Vagina (tissue), 2 donors: ENCODE results near the gene TSC22D1. TPM values are rescaled to one million over a fixed set of nuclear protein-coding genes. Genes with fewer than 3 reads are reported as not detected.

Source experiments
- DNase-seq, 2 donors: peaks; one replicate each; pipeline ENCODE4 v3.0.0-alpha.2; 2017; ENCODE audit errors: extremely low spot score in 2 of 2
- H3K27ac ChIP-seq: fragments of 200-600 bp; sonication (generic); one replicate; pipeline ENCODE4 v1.5.1; 2019
- H3K27me3 ChIP-seq: fragments of 200-600 bp; sonication (generic); one replicate; pipeline ENCODE4 v1.5.1; 2019
- H3K36me3 ChIP-seq, 2 donors: fragments of 200-600 bp; sonication (generic); one replicate each; pipeline ENCODE4 v1.5.1; 2017 to 2019
- H3K4me1 ChIP-seq: fragments of 200-600 bp; sonication (generic); one replicate; pipeline ENCODE4 v1.5.1; 2019
- H3K4me3 ChIP-seq, 2 donors: fragments of 200-600 bp; sonication (generic); 1 replicate in 1 of 2; 2 replicates in 1 of 2; pipeline ENCODE4 v1.5.1; 2016 to 2019
- H3K9me3 ChIP-seq: fragments of 200-600 bp; sonication (generic); one replicate; pipeline ENCODE4 v1.5.1; 2019
- CTCF ChIP-seq, 3 experiments: fragments of 450-650 bp in 2 of 3; fragments of 200-600 bp in 1 of 3; sonication (generic) in 1 of 3; IDR thresholded peaks; one replicate each; pipeline ENCODE4 v1.5.1; 2017 to 2019; ENCODE audit warnings: antibody characterized with exemption in 3 of 3, mild to moderate bottlenecking in 2 of 3, moderate library complexity in 2 of 3
- POLR2A ChIP-seq, 2 donors: fragments of 450-650 bp; IDR thresholded peaks; one replicate each; pipeline ENCODE4 v1.6.1; 2017; ENCODE audit warnings: antibody characterized with exemption in 2 of 2, mild to moderate bottlenecking in 2 of 2, moderate library complexity in 2 of 2
- POLR2AphosphoS5 ChIP-seq, 2 donors: sonication (generic); formaldehyde crosslinking; IDR thresholded peaks; one replicate each; pipeline ENCODE4 v1.9.0; 2017; ENCODE audit warnings: antibody characterized with exemption in 2 of 2, mild to moderate bottlenecking in 2 of 2, low read depth in 1 of 2; ENCODE audit not compliant: insufficient read depth in 1 of 2
- intact Hi-C: fragments of 100-400 bp; cut with DNase I; formaldehyde crosslinking; loops from one replicate; pipeline ENCODE4 v1.15.1; 2023
- total RNA-seq: library from RNA; depleted of rRNA; stranded (reverse); fragments of >200 nt; gene quantifications from one replicate; pipeline ENCODE4 v1.2.3, GENCODE V29; 2016

TSC22D1 gene
- total RNA-seq, 1 donor from 2014 or later = 117 TPM

DNA sequence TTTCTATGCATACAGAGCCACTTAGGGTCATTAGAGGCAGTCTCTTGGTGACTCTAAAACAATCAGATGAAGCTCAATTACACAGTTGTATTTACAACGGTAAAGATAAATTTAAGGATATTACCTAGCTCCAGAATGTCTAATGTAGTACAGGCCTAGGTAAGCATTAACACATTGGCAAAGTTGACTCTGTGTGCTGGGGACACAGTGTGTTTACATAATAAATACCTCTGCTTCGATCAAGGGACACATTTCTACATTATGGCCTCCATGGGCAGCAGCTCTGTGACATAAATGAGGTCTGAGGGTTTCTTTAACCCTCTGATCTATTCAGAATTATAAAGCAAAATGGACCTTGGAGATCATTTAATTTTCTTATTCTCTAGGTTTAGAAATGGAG lies 127.8 kb downstream of the TSC22D1 start:
- no peaks in the 10 kb centered on the region for H3K27me3 ChIP-seq
- no peak overlapping the region for H3K27ac ChIP-seq
- H3K4me3 ChIP-seq = no peak overlapping the region
- H3K9me3 ChIP-seq = no peaks in the 10 kb centered on the region
- no peak for DNase-seq
- intact Hi-C loops = no loop called here
- TF ChIP-seq POLR2A (IDR thresholded peaks at IDR 0.05) = no peak
- no peak for TF ChIP-seq CTCF (IDR thresholded peaks at IDR 0.05)
- no peak for TF ChIP-seq POLR2AphosphoS5 (IDR thresholded peaks at IDR 0.05; ENCODE audit: insufficient read depth in 1 of 2, low read depth in 1 of 2)
- peaks cover 14% of the 10 kb centered on the region for H3K4me1 ChIP-seq
- H3K36me3 ChIP-seq = no peaks in the 10 kb centered on the region

GRCh38 chr13:44447783-44448321 lies 128.3 kb downstream of the TSC22D1 start:
- no peaks in the 10 kb centered on the region for H3K27me3 ChIP-seq
- no peak for TF ChIP-seq CTCF (IDR thresholded peaks at IDR 0.05)
- no peak for TF ChIP-seq POLR2A (IDR thresholded peaks at IDR 0.05)
- no peak for TF ChIP-seq POLR2AphosphoS5 (IDR thresholded peaks at IDR 0.05; ENCODE audit: insufficient read depth in 1 of 2, low read depth in 1 of 2)
- no peaks in the 10 kb centered on the region for H3K9me3 ChIP-seq
- H3K4me1 ChIP-seq = peaks cover 14% of the 10 kb centered on the region
- intact Hi-C loops = no loop called here
- DNase-seq = no peak
- H3K36me3 ChIP-seq = no peaks in the 10 kb centered on the region
- no peak overlapping the region for H3K27ac ChIP-seq
- no peak overlapping the region for H3K4me3 ChIP-seq

DNA sequence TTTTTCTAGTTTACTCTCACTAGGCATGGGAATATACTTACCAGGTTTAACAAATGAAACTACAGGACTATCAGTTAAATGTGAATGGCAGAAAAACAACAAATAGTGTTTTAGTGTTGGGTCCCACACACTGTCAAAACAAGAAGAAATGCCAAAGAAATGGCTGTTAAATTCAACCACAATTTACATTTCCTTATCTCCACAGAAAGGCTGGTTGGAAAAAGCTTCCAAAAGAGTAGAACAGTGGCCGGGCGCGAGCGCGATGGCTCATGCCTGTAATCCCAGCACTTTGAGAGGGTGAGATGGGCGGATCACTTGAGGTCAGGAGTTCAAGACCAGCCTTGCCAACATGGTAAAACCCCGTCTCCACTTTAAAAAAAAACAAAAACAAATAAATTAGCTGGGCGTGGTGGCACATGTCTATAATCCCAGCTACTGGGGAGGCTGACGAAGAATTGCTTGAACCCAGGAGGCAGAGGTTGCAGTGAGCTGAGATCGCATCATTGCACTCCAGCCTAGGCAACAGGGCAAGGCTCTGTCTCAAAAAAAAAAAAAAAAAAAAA lies 136.0 kb downstream of the TSC22D1 start:
- Histone ChIP-seq H3K4me3 (no peak overlapping the region), H3K4me1 (peaks cover 22% of the 10 kb centered on the region), H3K27ac (no peak overlapping the region), H3K36me3 (no peaks in the 10 kb centered on the region), H3K27me3 (no peaks in the 10 kb centered on the region), H3K9me3 (no peaks in the 10 kb centered on the region)
- intact Hi-C loops = no loop called here
- no peak for TF ChIP-seq POLR2AphosphoS5 (IDR thresholded peaks at IDR 0.05; ENCODE audit: insufficient read depth in 1 of 2, low read depth in 1 of 2)
- TF ChIP-seq CTCF (IDR thresholded peaks at IDR 0.05) = no peak
- TF ChIP-seq POLR2A (IDR thresholded peaks at IDR 0.05) = no peak
- no peak for DNase-seq

DNA sequence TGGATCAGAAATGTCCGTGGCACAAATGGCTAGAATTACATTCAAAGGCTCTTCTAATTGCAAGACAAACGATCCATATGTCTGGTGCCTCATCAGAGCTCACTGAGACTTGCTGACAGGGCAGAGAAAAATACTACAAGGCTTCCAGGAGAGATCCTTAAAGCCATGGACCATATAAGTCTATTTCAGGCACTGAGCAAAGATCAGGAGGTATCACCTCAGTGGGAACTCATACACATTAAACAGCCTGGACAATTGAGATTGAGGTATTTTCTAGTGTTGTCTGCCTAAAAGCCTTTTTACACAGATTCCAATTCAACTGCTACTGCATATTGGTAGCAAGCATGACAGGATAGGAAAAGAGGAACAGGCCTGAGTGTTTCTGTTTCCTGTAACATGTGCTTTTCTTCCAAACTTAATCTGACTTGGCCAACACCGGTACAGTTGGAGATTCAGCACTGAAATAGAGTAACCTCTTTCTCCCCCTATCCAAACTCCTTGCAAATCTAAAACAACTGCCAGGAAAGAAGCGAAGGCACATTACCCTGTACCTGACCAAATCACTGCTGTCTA lies 136.6 kb downstream of the TSC22D1 start:
- no peak overlapping the region for H3K4me3 ChIP-seq
- H3K27ac ChIP-seq = no peak overlapping the region
- intact Hi-C loops = loop anchor here (5.0 to 10.0 kb wide), 4 partner anchors 205 to 532 kb away; no protein-coding TSS in a partner anchor
- TF ChIP-seq POLR2AphosphoS5 (IDR thresholded peaks at IDR 0.05; ENCODE audit: insufficient read depth in 1 of 2, low read depth in 1 of 2) = no peak
- no peak for TF ChIP-seq POLR2A (IDR thresholded peaks at IDR 0.05)
- TF ChIP-seq CTCF (IDR thresholded peaks at IDR 0.05) = no peak
- no peaks in the 10 kb centered on the region for H3K27me3 ChIP-seq
- peaks cover 26% of the 10 kb centered on the region for H3K4me1 ChIP-seq
- no peaks in the 10 kb centered on the region for H3K9me3 ChIP-seq
- peaks cover 0 to 2% of the 10 kb centered on the region in 2 donors for H3K36me3 ChIP-seq
- DNase-seq = no peak

GRCh38 chr13:44438234-44438579 lies 137.9 kb downstream of the TSC22D1 start:
- Histone ChIP-seq H3K27ac (no peak overlapping the region), H3K27me3 (no peaks in the 10 kb centered on the region), H3K4me1 (peaks cover 37% of the 10 kb centered on the region), H3K9me3 (no peaks in the 10 kb centered on the region), H3K36me3 (peaks cover 4 to 11% of the 10 kb centered on the region in 2 donors), H3K4me3 (no peak overlapping the region)
- DNase-seq = no peak
- intact Hi-C loops = loop anchor here (5.0 to 10.0 kb wide), 4 partner anchors 203 to 531 kb away; no protein-coding TSS in a partner anchor
- TF ChIP-seq CTCF (IDR thresholded peaks at IDR 0.05) = peak in 1 of 3 experiments; percentile 19
- no peak for TF ChIP-seq POLR2A (IDR thresholded peaks at IDR 0.05)
